PC-9 (cell line): ENCODE results near the gene KRTAP9-2. TPM values are rescaled to one million over a fixed set of nuclear protein-coding genes. Genes with fewer than 3 reads are reported as not detected.

Experiments
- BruUV-seq: library from RNA; stranded (reverse); fragments of 400-500 nt; replicated peaks from 2 replicates; lab custom pipeline; 2021; lab: Mats Ljungman, UMichigan
- CTCF ChIA-PET: fragments of 300-600 bp; sonication (Branson Sonifier 250); formaldehyde crosslinking; loops from one replicate; lab custom pipeline; 2022; ENCODE audit warnings: antibody characterized with exemption; lab: Charles Lee
- POLR2A ChIA-PET: fragments of 300-600 bp; sonication (Branson Sonifier 250); formaldehyde crosslinking; loops from one replicate; lab custom pipeline; 2022; ENCODE audit warnings: antibody characterized with exemption; ENCODE audit not compliant: unreplicated experiment; lab: Charles Lee
- DNase-seq, 2 experiments: peaks; one replicate each; pipeline versions ENCODE4 v3.0.0 to v3.0.0-alpha.2; 2015 to 2022; ENCODE audit warnings: mixed read lengths in 1 of 2
- H2AFZ ChIP-seq: fragments of 200-600 bp; sonication (generic); 2 replicates; pipeline ENCODE4 v1.8.1; 2017; ENCODE audit warnings: antibody characterized with exemption
- H3F3A ChIP-seq: fragments of 200-600 bp; sonication (generic); 2 replicates; pipeline ENCODE4 v1.8.1; 2017; ENCODE audit warnings: antibody characterized with exemption, mild to moderate bottlenecking, low read depth; ENCODE audit not compliant: insufficient read depth
- H3K27ac ChIP-seq: fragments of 200-600 bp; sonication (generic); 2 replicates; pipeline ENCODE4 v1.6.1; 2016; ENCODE audit warnings: mixed run types
- H3K27me3 ChIP-seq: fragments of 200-600 bp; sonication (generic); 2 replicates; pipeline ENCODE4 v1.6.1; 2016; ENCODE audit warnings: low read depth, mixed run types; ENCODE audit not compliant: insufficient read depth
- H3K36me3 ChIP-seq: fragments of 200-600 bp; sonication (generic); 2 replicates; pipeline ENCODE4 v1.6.1; 2016; ENCODE audit warnings: low read depth, mixed run types
- H3K4me1 ChIP-seq: fragments of 200-600 bp; sonication (generic); replicated peaks from 2 replicates; pipeline ENCODE4 v1.6.1; 2016; ENCODE audit warnings: mixed run types; ENCODE audit not compliant: insufficient read depth
- H3K4me2 ChIP-seq: fragments of 200-600 bp; sonication (generic); 2 replicates; pipeline ENCODE4 v1.6.1; 2017; ENCODE audit warnings: mixed run types
- H3K4me3 ChIP-seq: fragments of 200-600 bp; sonication (generic); 2 replicates; pipeline ENCODE4 v1.6.1; 2016; ENCODE audit warnings: mixed run types
- H3K79me2 ChIP-seq: fragments of 200-600 bp; sonication (generic); 2 replicates; pipeline ENCODE4 v1.6.1; 2017; ENCODE audit warnings: low read depth, mixed run types
- H3K9me2 ChIP-seq: fragments of 200-600 bp; sonication (generic); 2 replicates; pipeline ENCODE4 v1.8.1; 2017; ENCODE audit warnings: mild to moderate bottlenecking; ENCODE audit not compliant: insufficient read depth
- H3K9me3 ChIP-seq: fragments of 200-600 bp; sonication (generic); 2 replicates; pipeline ENCODE4 v1.8.1; 2016; ENCODE audit warnings: low read depth; ENCODE audit not compliant: insufficient read depth
- H4K20me1 ChIP-seq: fragments of 200-600 bp; sonication (generic); 2 replicates; pipeline ENCODE4 v1.8.1; 2017; ENCODE audit not compliant: insufficient read depth
- CTCF ChIP-seq: fragments of 200-600 bp; sonication (generic); conservative IDR thresholded peaks from 2 replicates; pipeline ENCODE4 v1.6.1; 2017; ENCODE audit warnings: mixed run types, antibody characterized with exemption, mild to moderate bottlenecking, moderate library complexity
- EZH2 ChIP-seq: fragments of 200-600 bp; sonication (generic); IDR thresholded peaks from 2 replicates; pipeline ENCODE4 v1.8.0; 2017; ENCODE audit warnings: antibody characterized with exemption, low read depth
- intact Hi-C: fragments of 100-400 bp; cut with micrococcal nuclease; formaldehyde crosslinking; loops from one replicate; pipeline ENCODE4 v1.10.0; 2022; ENCODE audit not compliant: unreplicated experiment
- total RNA-seq: library from RNA; stranded (reverse); gene quantifications from 2 replicates; pipeline ENCODE4 v1.2.3, GENCODE V29; 2021

The KRTAP9-2 gene
- total RNA-seq, 1 experiment from 2014 or later: not detected

DNA sequence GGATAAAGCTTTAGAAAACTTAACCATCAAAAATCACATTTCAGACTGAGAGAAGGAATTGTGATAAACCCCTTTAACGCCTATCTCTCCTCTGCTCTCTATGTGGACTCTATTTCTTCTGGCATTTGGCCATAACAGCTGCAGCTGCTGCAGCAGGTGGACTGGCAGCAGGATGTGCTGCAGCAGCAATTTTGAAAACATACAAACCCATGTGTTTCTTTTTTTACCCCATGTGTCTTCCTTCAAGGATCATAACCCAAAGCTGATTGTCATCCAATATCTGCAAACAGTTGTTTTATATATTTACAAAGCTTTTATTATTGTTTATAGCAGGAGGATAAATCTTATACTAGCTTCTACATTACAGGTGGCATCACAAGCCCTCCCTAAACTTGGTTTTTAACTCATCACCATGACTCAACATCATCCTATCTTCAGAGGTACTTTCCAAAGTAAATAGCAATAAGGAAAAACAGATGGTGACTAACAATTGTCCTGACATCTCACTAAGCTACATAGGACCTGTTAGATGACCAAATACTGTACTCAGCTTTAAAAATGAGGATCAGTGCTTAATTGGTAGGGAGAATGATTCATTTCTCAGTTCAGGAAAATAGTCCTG is 14.5 kb upstream of the KRTAP9-2 start:
- peak; percentile 2 to 84 for DNase-seq

DNA sequence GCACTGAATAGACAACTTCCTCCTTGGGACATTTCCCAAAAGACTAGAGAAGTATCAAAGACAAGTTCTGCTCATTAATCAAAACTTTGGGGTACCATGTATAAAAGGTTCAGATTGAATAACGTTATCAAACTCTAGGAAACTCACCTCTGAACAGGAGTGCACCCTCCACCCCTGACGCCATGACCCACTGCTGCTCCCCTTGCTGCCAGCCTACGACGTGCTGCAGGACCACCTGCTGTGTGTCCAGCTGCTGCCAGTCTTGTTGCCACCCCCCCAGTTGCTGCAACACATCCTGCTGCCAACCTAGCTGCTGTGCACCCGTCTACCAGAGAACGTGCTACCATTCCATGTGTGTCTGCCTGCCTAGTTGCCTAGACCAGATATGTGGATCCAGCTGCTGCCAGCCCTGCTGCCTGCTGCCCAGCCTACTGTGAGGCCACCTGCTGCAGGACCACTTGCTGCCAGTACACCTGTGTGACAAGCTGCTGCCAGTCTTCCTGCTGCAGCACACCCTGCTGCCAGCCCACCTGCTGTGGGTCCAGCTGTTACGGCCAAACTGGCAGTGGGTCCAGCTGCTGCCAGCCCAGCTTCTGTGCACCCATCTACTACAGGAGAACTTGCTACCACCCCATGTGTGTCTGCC is 13.8 kb upstream of the KRTAP9-2 start:
- peak in 1 of 2 experiments; percentile 4 for DNase-seq
- Histone ChIP-seq H3K9me2 (no peaks in the 10 kb centered on the region), H3K9me3 (no peaks in the 10 kb centered on the region; the same call in none of the 2 replicates), H3K4me3 (no peak overlapping the region), H3K4me1 (peaks cover 33% of the 10 kb centered on the region), H3K27me3 (no peaks in the 10 kb centered on the region), H3K4me2 (peak overlapping the region; percentile 41), H2AFZ (no peak overlapping the region), H3K27ac (peak overlapping the region; percentile 83), H3K36me3 (no peaks in the 10 kb centered on the region), H3K79me2 (no peaks in the 10 kb centered on the region), H4K20me1 (no peaks in the 10 kb centered on the region), H3F3A (peaks cover 27% of the 10 kb centered on the region)
- ChIA-PET POLR2A (interaction anchor here (0.6 kb wide), 1 partner anchor 37 kb away, joined by 3 read pairs; no protein-coding TSS in a partner anchor), CTCF (no interaction called here)
- TF ChIP-seq EZH2: no peak
- no peak for TF ChIP-seq CTCF
- intact Hi-C loops: no loop called here
- no TSS peak for BruUV-seq

More for the DNA sequence above, 14.5 kb upstream of the KRTAP9-2 start:
- Histone ChIP-seq H3K27ac (peak overlapping the region; percentile 83), H3K9me3 (no peaks in the 10 kb centered on the region; the same call in none of the 2 replicates), H2AFZ (no peak overlapping the region), H3K9me2 (no peaks in the 10 kb centered on the region), H3K4me1 (peaks cover 33% of the 10 kb centered on the region), H3K79me2 (no peaks in the 10 kb centered on the region), H3F3A (peaks cover 27% of the 10 kb centered on the region), H4K20me1 (no peaks in the 10 kb centered on the region), H3K36me3 (no peaks in the 10 kb centered on the region), H3K4me3 (no peak overlapping the region), H3K27me3 (no peaks in the 10 kb centered on the region), H3K4me2 (peak overlapping the region; percentile 41)
- BruUV-seq: no TSS peak
- ChIA-PET POLR2A (interaction anchor here (0.6 kb wide), 1 partner anchor 163 kb away, joined by 3 read pairs; no protein-coding TSS in a partner anchor), CTCF (interaction anchor here (0.5 to 0.6 kb wide), 2 partner anchors 22 to 515 kb away, joined by 3 to 4 read pairs; no protein-coding TSS in a partner anchor)
- intact Hi-C loops: no loop called here
- TF ChIP-seq EZH2 (no peak), CTCF (no peak)

DNA sequence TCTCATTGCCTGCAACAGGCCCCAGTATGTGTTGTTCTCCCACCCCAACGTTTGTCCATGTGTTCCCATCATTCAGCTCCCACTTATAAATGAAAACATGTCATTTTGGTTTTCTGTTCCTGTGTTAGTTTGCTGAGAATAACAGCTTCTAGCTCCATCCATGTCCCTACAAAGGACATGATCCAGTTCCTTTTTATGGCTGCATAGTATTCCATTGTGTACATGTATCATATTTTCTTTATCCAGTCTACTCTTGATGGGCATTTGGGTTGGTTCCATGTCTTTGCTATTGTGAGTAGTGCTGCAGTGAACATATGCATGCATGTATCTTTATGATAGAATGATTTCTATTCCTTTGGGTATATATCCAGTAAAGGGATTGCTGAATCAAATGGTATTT is 10.8 kb upstream of the KRTAP9-2 start:
- H3K79me2 ChIP-seq: no peaks in the 10 kb centered on the region
- intact Hi-C loops: no loop called here
- H3K9me3 ChIP-seq: peaks cover 3% of the 10 kb centered on the region; the same call in 1 of the 2 replicates
- H3K4me2 ChIP-seq: no peak overlapping the region
- H3K27me3 ChIP-seq: no peaks in the 10 kb centered on the region
- BruUV-seq: no TSS peak
- no peak overlapping the region for H2AFZ ChIP-seq
- no peak for DNase-seq
- H3K4me3 ChIP-seq: no peak overlapping the region
- ChIA-PET CTCF (no interaction called here), POLR2A (no interaction called here)
- H3K4me1 ChIP-seq: peaks cover 33% of the 10 kb centered on the region
- H3K9me2 ChIP-seq: no peaks in the 10 kb centered on the region
- no peaks in the 10 kb centered on the region for H4K20me1 ChIP-seq
- peaks cover 27% of the 10 kb centered on the region for H3F3A ChIP-seq
- no peak overlapping the region for H3K27ac ChIP-seq
- no peaks in the 10 kb centered on the region for H3K36me3 ChIP-seq
- TF ChIP-seq CTCF: no peak
